Activated T-cell treated with anti-CD3 and anti-CD28 coated beads, Interleukin-2, amount 50 U/mL, for 1 hour (primary cell): Measurements from ENCODE around the gene SCAMP2.
A peak's percentile ranks its signal among the peaks of the same experiment; 100 is the strongest.
"Not testable (repeated sequence)": the region's sequence is repeated elsewhere in the genome, so short reads cannot be mapped to it uniquely, and the experiment has no call there.

Source experiments
- DNase-seq: peaks from one replicate; pipeline ENCODE4 v3.0.0-alpha.2; 2020

Gene SCAMP2, protein sequence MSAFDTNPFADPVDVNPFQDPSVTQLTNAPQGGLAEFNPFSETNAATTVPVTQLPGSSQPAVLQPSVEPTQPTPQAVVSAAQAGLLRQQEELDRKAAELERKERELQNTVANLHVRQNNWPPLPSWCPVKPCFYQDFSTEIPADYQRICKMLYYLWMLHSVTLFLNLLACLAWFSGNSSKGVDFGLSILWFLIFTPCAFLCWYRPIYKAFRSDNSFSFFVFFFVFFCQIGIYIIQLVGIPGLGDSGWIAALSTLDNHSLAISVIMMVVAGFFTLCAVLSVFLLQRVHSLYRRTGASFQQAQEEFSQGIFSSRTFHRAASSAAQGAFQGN

DNA sequence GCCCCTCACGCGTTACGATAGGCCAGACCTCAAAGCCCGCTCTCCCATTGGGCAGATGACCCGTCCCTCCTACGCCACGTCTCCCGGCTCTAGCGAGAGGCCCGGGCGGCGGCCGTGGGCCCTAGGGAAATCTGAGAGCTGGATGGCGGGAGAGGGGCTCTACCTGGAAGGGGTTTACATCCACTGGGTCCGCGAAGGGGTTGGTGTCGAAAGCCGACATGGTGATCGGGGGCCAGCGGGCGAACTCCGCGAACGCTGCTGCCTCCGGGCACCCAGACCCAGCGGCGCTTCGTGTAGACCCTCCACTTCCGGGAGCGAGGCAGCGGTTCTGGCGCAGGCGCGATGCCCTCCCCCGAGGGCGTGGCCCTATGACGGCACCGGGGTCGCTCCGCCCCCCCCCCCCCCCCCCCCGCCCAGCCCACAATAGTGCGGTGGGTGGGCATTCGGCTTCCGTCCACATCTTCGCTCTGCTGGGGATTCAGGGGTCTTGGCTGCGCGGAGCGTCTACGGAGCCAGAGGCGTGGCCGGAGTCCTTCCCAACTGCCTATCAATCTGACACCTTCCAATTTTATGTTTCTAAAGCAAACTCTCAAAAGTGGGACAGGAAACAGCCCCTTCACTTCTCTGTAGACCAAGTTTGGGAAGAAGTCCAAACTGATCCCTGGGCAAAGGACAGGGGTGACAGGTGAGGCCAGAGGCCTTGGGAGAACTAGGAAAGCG, at the start of gene SCAMP2:
Gene SCAMP2 (minus strand): TSS at position 330 of the 720 bp plus-strand sequence. CDS start 110 bp downstream, at position 220.
- DNase-seq = peak; percentile 90

DNA sequence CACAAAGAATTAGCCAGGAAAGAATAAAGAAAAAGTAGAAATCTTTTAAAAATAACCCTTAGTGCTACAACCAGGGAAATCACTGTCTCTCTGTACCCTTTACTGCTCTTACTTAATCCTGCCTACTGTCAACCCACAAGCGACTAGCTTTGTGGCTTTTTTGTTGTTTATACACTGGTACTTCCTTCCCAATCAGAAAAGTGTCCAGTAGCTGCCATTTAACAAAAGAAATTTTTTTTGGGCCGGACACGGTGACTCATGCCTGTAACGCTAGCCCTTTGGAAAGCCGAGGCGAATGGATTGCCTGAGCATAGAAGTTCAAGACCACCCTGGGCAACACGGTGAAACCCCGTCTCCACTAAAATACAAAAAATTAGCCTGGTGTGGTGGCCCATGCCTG, 47.3 kb upstream of the SCAMP2 start:
- DNase-seq = no peak

DNA sequence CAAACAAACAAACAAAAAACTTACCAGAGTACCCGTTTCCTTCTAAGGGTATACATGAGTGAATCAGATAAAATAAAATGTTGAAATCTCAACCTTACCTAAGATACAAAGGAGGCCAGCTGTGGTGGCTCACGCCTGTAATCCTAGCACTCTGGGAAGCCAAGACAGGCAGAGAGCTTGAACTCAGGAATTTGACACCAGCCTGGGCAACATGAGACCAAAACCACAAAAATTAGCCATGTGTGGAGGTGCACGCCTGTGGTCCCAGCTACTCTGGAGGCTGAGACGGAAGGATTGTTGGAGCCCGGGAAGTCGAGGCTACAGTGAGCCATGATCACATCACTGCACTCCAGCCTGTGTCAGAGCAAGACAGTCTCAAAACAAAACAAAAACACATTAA, 44.5 kb upstream of the SCAMP2 start:
- no peak for DNase-seq

GRCh38 chr15:74913799-74914198, 40.6 kb upstream of the SCAMP2 start:
- not testable (repeated sequence) for DNase-seq

DNA sequence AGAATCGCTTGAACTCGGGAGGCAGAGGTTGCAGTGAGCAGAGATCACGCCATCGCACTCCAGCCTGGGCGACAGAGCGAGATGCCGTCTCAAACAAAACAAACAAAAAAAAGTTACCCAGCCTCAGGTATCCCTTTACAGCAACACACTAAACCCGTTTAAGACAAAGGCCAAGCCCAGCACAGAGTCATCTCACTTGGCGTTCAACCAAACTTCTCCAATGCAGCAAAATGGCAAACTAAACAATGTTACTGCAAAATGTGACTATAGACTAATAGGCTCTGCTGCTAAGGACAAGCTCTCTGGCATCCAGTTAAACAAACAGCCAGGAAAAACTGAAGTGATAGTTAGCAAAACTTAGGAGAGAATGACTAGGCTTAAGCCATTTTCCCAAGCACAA, 39.9 kb upstream of the SCAMP2 start:
- no peak for DNase-seq

- DNase-seq = no peak
Observed at GRCh38 chr15:74908635-74909034, 35.5 kb upstream of the SCAMP2 start.

GRCh38 chr15:74907163-74907870, 34.2 kb upstream of the SCAMP2 start:
- no peak for DNase-seq

DNA sequence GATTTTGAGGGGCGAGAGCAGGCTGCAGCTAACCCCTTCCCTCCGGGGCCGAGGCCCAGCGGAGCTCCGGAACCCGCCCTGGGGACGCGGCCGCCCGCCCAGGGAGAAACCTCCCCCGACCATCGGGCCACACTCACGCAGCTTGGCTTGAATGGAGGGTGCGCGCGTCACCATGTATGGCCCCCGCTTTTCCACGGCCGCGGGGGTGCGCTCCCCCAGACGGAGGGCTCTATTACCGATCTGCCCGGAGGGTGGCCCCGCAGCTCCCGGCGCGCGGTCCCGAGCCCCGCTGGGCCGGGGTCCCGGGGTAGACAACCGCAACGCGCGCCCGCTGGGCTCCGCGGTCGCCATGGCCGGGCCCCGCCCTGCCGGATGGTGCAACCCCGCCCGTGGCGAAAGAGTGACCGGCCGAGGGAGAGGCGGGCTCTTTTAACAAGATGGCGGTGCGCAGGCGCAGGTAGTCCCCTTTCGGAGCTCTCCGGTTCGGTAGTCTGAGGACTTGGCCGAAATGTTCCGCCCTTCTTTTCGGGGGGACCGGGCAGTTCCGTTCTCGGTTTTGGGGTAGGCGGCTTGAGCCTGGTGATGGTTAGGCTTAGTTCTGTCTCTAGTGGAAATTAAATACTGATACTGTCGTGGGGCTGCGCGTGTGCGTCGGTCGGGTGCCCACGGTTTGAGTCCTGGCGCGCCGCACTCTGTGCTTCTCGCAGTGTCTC, 33.4 kb upstream of the SCAMP2 start, which contains the start of gene FAM219B:
Gene FAM219B (minus strand): TSS at position 402 of the 713 bp plus-strand sequence. CDS start 51 bp downstream, at position 351.
- peak; percentile 78 for DNase-seq

DNA sequence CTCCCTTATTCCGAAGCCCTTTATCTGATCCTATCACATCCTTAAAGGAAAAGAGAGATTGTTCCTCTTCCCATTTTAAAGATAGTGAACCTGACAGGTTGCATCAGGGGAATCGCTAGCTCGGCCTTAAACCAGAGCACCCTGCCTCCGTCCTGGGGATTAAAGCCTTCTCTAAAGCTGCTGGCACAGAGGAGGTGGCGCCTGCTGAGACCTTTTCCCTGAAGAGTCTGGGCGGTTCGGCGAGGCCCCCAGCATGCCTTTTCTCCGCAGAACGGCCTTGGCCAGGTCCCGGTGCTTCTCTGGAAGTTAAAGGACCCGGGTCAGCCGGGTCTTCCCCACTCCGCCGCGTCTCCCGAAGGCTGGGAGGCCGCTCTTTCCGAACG, 32.9 kb upstream of the SCAMP2 start:
- no peak for DNase-seq

- DNase-seq = no peak
Observed at GRCh38 chr15:74904190-74904805, 31.1 kb upstream of the SCAMP2 start.

GRCh38 chr15:74903676-74904075, 30.5 kb upstream of the SCAMP2 start:
- DNase-seq = no peak

DNA sequence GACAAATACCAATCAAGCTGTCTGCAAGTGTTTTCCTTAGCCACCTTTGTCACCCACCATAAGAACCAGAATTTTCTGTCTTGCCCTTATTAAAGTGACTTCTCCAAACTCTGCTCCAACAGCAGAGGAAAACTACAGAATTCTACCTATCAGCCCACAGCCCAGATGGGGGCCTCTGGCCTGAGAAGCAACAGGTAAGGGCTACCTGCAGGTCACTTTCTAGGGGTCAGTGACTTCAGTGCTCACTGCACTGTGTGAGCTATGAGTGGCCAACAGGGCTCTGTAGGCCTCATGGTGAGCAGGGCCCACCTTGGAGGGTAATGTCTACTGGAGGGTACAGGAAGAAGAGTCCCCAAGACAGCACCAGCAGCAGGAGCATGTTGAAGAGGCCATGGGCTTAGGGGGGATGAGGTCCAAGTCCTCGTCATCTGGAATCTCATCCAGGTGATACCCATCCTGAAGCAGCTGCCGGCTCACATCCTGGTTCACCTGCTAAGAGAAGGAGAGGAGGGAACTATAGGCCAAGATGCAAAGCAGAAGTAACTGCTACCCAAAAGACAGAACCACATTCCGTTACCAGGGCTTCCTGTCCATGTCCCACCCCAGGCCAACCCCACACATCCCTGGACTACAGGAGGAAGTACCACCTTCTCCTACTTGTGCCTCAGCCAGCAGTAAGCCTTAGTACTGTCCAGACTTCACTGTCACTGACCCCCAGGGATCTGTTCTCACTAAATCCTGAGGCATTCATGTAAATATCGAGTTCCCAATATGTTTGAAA, 29.3 kb upstream of the SCAMP2 start:
- DNase-seq = no peak

DNA sequence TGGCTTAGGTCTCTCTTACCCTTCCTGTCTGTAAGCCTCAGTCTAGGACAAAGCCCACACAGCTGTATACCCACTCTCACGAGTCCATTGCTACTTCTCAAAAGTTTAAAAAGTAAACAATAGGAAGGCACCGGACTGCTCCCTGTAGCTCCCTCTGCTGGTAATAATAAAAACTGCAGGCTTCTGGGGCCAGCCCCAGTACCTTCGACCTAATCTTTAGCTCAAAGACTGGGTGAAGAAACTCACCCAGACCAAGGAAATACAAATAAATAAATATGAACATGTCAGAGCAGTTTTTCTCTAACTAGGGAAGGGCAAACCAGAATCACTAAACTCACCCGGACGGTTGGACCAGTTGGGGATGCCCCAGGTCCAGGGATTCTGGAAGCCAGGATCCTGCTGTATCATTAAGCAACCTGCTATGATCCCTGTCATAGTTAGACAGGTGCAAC, 28.5 kb upstream of the SCAMP2 start:
- DNase-seq = peak; percentile 67

DNA sequence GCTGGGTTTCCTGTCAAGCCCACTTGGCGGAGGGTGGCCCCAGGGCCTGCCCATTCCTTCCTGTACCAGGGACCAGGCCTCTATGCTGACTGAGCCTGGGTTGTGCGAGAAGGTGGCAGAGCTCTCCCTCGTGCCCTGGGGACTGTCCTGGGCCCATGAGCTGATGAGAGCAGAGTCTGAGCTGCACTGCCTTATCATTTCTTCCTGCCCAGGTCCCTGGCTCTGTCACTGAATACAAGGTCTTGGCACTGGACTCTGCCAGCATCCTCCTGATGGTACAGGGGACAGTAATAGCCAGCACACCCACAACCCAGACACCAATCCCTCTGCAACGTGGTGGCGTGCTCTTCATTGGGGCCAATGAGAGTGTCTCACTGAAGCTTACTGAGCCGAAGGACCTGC, 24.1 kb upstream of the SCAMP2 start:
- no peak for DNase-seq

DNA sequence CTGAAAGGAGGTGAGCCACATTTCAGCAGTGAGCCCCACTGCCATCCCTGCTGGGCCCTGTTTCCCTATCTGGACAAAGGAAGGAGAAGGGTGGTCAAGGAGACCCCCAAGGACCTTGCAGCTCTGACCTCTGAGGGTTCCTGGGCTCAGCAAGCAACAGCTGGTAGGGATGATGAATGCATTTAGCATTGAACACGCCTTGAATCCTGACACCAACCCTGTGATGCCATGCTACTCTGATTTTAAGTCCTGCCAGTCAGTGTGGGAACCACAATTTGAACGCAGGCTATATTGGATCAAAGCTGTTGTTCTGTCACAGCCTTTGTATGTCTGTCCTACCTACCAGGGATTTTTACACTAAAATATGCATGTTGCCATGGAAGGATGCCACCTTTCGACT, 23.2 kb upstream of the SCAMP2 start:
- DNase-seq = no peak

- no peak for DNase-seq
Observed at GRCh38 chr15:74895830-74896229, 22.7 kb upstream of the SCAMP2 start.

DNA sequence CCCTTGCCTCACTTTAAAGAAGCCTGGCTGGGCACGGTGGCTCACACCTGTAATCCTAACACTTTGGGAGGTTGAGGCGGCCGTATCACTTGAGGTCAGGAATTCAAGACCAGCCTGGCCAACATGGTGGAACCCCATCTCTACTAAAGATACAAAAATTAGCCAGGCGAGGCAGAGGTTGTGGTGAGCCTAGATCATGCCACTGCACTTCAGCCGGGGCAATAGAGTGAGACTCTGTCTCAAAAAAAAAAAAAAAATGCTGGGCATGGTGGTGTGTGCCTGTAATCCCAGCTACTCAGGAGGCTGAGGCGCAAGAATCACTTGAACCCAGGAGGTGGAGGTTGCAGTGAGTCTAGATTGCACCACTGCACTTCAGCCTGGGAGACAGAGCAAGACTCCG, 21.2 kb upstream of the SCAMP2 start:
- DNase-seq = not testable (repeated sequence)

- no peak for DNase-seq
Observed at GRCh38 chr15:74893627-74894026, 20.5 kb upstream of the SCAMP2 start.

DNA sequence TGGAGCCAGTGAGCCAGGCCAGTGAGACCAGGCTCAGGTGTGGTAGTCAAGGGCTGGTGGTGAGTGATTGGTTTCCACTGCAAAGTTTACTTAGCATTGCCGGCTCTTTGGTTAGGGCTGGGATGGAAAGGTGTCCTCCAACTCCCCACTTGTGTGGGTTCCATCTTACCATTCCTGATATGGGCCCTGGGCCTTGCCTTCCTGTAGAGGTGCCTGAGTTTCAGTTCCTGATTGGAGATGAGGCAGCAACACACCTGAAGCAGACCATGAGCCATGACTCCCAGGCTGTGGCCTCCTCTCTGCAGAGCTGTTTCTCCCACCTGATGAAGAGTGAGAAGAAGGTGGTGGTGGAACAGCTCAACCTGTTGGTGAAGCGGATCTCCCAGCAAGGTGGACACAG, 19.8 kb upstream of the SCAMP2 start:
- no peak for DNase-seq

DNA sequence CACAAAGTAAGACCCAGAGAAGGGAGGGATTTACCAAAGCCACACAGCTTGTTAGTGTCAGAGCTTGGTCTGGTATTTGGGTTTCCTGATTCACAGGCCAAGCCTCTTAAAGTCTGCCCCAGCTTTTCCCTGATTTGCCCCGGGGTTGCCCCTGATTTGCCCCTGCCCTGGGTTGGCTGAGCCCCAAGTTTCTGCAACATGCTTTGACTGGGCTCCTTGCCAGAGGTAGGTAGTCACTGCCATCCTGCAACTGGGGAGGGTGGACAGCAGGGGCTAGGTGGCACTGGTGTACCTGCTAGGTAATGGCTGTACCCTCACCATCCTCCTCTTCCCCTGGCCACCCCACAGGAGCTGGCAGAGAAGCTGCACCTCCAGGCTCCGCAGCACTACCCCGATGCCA, 19.1 kb upstream of the SCAMP2 start:
- DNase-seq = no peak

DNA sequence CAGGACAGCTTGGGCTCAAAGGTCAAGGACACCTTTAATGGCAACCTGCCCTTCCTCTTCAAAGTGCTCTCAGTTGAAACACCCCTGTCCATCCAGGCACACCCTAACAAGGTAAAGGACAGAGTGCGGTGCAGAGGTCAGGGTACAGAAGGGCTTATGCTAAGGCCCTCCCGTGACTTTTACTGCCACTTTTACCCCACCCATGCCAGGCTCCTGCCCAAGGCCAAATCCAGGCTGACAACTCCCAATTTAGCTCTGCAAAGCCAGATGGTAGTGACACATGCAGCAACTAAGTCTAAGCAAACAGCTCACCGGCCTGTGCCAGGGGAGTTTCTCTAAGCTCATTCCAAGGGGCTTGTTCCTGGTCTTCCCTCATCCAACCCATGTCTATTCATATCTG, 18.3 kb upstream of the SCAMP2 start:
- DNase-seq = no peak

DNA sequence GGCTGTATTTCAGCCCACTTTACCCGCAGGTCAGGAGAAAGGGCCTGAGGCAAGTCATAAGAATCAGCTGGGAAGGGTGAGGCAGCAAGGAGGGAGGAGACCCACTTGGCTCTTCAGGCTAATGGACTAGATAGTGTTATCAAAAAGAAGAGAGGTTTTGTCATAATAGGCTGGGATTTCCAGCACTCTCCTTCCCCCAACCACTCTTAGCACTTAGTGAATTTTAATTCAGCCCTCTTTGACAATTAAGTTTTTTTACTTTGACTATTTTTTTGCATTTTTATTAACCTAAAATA, 17.4 kb upstream of the SCAMP2 start:
- no peak for DNase-seq
